Fibroblast of skin of right biceps (primary cell): ENCODE data around the gene XPO6.
A peak's percentile ranks its signal among the peaks of the same experiment; 100 is the strongest.

Experiments used
- DNase-seq: peaks from one replicate; pipeline ENCODE4 v3.0.0-alpha.2; 2013

Gene XPO6

DNA sequence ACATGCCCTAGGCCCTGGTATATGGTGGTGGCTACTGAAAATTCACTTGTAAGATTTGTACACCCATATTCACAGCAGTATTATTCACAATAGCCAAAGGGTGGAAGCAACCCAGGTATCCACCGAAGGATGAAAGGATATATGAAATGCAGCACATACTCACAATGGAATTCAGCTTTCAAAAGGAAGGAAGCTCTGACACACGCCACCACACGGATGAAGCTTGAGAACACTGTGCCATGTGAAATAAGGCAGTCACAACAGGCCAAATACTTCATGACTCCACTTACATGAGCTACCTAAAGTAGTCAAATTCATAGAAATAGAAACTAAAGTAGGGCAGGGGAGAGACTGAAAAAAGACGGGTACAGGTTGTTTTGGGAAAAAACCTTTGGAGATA, 2.9 kb downstream of the XPO6 start:
- no peak for DNase-seq

DNA sequence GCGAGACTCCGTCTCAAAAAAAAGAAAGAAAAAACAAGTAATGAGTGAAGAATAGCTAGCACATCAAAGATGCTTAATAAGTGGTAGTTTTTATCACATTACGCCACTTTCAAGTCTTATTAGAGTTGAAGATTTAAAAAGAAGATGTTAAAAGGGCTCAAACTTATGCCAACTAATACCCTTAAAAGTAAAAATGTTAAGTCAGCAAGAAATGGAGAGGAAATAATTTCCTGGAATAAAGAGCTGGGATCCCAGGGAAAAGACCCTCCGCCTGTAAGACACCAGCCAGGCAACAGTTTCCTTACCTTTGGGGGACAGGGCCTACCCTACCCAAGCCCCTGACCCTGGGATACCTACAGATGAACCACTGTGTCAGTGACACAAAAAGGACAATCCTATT, 3.6 kb downstream of the XPO6 start:
- DNase-seq = no peak

DNA sequence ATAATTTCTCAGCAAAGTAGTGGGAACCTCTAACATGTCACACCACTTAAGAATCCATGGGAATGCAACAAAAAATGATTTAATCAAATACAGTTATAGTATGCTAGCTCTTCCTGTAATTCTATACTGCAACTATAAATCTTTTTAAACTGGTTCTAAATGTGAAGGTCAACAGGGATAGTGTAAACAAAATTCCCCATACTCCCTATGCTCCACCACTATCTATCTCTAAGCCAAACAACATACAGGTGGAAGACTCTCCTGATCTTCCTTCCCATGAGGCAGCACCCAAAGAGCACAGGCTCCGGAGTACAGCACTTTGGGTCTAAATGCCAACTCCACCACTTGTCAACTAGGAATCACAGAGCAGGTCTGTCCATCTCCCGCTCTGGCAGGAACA, 4.4 kb downstream of the XPO6 start:
- no peak for DNase-seq

DNA sequence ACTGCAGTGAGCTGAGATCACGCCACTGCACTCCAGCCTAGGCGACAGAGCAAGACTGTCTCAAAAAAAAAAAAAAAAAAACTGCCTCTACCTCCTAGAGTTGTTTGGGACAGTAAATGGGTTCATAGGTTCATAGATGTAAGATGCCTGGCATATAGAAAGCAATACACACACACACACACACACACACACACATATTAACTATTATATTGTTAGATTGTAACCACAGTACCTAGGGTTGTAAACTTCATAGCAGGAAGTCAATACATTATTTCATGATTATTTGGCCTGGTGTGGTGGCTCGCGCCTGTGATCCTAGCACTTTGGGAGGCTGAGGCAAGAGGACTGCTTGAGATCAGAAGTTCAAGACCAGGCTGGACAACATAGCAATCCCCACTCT, 5.8 kb downstream of the XPO6 start:
- DNase-seq = no peak

DNA sequence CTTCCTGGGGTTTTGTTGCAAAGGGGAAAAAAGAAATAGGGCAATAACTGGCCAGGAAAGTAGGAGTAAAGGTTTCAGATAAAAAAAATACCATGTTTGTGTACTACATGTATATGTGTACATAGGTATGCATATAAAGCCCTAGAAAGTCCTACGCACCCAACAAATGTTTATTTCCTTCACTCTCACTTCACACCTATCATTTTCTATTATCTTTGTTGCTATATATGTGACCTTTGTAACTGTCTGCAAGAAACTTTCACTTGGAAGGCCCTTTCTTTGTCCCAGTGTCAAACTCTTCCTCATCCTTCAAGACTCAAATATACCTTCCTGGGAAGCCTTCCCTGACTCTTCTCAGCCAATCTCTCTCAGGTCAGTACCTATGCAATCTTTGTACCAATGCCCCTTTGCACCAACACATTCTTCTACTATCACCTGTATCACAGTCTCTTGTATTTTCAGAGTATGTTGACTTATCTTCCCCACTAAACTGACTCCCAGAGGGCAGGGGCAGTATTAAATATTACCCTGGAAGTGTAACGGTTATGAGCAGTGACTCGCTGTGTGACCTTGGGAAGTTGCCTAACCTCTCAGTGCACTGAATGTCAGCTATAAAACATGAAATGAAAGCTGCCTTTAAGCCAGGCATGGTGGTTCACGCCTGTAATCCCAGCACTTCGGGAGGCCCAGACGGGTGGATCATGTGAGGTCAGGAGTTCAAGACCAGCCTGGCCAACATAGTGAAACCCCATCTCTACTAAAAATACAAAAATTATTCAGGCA, 6.5 kb downstream of the XPO6 start:
- DNase-seq = no peak

DNA sequence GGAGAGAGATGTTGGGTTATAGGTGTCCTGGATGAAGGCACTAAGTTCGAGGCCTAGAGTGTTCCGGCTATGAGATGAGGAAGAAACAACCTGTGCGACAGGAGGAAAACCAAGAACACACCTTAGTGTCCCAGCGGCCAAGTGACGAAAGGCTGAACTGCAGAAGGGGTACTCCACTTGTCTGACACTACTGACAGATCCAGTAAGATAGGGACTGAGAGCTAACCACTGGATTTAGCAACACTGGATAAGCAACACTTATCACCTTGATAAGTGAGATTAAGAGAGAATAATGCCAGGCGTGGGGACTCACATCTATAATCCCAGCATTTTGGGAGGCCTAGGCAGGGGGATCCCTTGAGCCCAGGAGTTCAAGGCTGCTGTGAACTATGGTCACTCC, 7.1 kb downstream of the XPO6 start:
- no peak for DNase-seq

DNA sequence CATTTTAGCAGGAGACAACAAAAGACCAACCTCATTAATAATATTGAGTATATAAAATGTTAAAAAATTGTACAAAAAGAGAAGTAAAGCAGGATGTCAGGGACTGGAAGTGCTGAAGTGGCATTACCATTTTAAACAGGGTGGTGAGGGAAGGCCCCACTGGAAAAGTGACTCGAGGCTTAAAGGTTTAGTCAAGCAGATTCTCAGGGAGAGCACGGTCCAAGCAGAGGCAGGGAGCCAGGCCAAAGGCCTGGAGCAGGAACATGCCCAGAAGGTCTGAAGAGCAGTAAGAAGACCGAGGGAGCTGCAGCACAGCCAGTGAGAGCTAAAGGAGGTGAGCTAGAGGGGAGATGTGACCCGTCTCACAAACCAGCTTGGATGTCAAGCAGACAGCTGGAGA, 7.6 kb downstream of the XPO6 start:
- no peak for DNase-seq

DNA sequence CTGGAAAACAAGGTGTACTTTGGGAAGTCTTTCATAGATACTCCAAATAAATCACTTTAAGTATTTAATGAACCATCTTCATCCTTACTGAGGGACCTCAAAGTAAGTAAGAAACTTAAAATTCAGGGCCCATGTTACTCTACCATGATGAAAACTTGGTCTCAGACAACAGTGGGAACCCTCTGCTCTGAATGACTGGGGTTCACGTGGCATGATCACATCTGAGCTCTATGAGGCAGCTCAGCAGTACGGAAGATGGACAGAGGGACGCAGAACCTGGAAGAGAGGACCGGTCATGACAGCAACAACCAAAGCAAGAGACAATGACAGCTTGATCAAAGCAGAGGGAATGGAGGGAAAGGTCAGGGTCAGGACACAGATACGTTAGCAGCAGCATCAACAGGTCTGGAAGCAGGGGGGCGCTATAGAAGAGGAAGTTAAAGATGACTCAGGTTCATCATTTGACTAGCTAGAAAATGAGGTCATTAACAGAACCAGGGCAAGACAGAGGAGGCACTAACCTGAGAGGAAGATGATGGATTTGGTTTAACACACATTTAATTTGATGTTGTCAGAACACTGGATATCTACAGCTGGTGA, 9.5 kb downstream of the XPO6 start:
- no peak for DNase-seq

DNA sequence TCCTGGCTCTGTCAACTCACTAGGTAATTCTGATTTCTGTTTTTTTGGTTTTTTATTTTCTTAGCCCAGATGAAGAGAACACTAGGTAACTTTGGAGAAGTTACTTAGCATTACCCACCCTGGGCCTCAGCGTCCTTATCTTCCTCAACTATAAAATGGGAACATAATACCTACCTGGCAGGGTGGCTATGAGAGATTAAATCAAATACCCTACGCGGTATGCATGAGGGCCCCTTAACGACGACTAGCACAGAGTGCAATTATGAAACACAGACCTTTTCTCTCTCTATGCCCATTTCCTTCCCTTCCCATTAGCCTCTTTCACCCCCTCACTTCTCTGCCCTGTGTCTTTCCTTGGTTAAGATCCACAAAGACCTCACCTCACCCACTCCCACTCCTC, 11.1 kb downstream of the XPO6 start:
- no peak for DNase-seq

DNA sequence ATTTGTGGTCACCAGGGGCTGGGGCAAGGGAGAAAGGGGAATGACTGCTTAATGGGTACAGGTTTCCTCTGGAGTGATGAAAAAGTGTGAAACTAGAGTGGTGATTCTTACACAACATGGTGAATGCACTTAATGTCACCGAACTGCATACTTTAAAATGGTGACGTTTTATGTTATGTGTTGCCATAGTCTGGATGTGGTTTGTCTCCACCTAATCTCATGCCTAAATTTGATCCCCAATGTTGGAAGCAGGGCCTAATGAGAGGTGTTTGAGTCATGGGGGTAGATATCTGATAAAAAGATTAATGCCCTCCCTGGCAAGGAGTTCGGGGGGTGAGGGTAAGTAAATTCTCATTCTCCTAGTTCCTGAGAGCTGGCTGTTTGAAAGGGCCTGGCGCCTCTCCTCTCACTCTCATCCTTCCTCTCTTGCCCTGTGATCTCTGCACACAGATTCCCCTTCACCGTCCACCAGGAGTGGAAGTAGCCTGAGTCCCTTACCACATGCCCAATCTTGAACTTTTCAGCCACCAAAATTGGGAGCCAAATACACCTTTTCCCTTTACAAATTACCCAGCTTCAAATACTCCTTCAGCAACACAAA, 15.3 kb downstream of the XPO6 start:
- peak; percentile 48 for DNase-seq

DNA sequence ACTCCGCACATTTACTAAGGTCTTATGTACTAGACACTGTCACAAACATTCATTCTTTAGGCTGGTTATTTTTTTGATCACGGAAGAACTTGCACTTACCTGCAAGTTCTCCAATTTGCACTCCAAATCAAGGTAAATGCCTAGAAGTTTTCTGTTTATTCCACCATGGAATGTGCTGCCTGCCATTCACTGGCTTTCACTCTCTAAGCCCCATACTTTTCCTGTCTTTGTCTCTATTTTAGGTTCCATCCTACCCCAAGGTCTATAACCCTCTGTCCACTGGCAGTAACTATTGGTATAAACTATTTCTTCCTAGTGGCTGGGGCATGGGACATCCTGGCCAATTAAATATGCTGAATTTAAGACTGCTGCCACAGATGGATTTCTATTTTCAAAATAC, 15.9 kb downstream of the XPO6 start:
- no peak for DNase-seq

DNA sequence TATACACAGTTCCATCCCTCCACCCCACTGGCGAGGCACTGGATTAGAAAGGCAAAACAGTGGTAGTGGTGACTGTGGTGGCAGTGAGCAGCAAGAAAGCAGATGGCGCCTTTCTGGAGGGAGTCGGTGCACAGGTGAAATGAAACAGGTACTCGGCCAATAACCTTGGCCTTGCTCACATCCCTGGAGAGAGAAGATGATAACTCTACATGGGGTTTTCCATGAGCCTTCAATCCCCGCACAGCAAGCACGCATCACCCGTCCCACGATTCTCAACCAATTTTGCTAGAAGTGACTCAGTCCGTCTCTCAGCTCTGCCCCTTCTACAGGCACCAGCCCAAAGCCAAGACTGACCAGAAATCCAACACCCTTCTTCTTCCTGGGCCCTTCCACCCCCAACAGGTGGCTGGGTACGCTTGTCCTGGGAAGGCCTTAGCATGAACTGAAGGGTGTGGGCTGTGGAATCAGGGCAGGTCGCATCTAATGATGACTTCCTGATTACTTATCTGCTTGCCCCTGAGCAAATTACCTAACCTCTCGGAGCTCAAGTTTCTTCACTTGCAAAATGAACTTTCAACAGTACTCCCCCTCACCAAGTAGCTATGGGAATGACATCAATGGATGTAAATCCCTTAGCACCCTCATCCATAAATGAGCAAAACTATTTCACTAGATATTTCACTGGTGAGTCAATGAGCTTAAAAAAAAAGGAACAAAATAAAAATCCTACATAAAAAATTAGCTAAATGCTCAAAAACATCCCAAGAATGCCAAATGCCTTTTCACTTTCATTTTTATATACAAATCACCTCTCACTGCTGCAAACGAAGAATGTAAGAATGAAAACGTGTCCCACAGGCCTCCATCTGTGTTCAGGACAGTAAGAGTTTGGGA, 18.0 kb downstream of the XPO6 start:
- peak; percentile 95 for DNase-seq

DNA sequence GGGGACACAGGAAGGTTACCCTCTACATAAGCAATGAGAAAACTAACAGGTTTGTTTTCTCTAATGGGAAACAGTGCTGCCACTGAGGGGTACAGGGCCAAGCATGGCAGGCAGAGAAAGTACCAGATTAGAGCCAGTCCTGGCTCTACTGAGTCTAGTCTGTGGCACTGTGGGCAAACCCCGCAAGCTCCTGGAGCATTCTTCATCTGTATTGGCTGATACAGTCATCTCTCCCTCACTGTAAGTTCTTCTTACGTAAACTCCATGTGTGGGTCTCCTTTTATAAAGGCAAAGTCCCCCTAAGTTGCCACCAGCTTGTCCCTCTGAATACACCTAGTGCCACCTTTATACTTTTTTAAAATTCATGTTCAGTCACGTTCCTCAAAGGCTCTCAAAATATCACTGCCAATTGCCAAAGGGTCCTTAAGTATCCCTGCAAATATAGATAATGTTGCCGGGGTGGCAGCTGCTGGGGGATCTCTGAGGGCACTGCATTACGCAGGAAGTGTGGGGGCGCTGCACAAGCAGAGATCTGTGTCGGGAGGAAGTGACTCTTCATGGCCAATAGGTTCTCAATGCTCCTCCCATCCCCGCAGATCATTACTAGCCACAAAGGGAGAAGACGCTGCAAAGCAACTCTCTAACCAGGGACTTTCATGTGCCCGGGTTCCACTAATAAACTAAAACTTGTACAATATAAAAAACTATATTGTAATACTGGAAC, 18.8 kb downstream of the XPO6 start:
- DNase-seq = no peak

DNA sequence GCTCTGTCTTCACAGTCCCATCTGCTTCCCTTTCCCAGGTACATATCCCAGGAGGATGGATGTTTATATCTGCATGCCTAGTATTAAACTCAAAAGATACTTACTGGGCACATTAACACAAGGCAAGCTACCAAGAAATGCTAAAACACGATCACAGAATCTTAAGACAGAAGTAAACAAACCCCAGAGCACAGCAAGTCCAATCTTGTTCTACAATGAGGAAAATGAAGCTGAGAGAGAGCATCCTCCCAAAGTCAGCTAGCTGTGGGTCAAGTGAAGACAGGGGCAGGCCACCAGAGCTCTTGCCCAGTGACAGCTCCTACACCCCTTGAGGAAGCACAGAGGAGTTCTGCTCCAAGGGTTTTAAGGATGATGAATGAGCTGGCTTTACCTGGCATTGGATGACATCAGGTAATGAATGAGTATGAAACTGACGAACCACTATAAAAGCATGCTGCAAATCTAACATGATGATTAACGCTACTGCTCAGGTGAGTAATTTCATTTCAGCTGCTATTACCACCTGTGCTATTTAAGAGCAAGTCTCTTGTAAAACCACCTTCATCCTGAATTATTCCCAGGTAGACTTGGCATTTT, 20.3 kb downstream of the XPO6 start:
- no peak for DNase-seq

DNA sequence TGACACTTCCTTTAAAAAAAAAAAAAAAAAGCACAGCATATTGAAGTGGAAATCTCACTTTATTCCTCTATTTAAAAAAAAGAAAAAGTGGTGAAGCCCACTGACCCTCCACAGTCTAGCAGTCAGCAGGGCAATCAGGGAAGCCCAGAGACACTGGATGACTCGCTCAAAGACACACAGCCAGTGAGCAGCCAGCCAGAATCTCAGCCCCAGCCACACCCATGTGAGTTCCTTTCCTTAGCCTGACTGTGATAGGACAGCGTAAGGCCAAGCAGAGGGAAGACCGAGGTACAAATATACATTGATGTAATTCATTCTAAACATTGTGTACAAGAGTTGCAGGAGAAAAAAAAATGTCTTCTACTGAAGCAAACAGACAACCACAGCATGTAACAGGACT, 22.5 kb downstream of the XPO6 start:
- DNase-seq = peak; percentile 44

DNA sequence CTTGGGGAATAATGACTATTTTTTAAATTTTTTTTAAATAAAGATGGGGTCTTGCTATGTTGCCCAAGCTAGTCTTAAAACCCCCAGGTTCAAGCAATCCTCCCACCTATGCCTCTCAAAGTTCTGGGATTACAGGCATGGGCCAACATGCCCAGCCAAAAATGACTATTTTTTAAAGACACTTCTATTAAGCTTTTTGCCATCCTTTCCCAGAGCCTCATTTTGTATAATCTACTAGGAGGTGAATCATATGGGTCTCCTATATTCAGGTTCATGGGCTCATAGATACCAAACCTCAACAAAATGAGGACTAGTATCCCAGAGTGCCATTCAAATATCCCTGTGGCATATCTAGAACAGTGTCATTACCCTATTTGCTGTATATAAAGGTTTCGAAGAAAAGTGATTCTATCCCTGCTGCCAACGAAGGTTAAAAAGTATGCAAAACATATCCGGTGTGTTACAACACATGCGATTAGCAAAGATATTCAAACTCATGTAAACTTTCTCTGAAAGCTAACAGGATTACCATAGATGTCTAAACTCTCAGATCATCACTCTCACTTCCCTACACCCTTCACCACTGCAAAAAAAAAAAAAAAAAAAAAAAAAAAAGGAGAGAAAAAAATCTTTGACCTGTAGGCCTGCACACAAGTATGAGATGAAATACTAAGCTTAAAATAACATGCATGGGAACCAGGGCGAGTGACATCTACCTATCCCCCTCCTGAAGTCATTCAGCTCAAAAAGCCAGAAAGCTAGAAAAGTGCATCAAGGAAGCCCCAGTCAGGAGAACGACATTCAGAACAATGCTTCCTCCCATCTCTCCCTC, 23.5 kb downstream of the XPO6 start:
- DNase-seq = peak; percentile 26

DNA sequence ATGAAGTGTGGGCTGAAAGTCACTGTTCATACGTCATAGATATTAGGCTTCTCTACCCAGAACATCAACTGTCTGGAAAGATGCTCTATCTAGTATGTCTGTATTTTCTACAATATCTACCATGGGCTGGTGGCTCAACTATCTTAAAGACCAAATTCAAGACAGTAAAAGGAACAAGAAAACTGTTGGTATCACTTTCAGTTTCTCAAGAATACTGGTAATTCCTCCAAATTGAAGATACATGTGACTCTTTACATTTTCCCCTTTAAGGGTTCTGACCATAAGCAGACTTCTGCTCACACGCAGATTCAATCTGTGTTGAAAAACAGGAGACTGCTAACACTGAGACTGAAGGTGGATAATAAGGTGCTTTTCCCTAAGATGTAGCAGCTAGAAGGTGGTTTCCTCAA, 24.2 kb downstream of the XPO6 start:
- no peak for DNase-seq

DNA sequence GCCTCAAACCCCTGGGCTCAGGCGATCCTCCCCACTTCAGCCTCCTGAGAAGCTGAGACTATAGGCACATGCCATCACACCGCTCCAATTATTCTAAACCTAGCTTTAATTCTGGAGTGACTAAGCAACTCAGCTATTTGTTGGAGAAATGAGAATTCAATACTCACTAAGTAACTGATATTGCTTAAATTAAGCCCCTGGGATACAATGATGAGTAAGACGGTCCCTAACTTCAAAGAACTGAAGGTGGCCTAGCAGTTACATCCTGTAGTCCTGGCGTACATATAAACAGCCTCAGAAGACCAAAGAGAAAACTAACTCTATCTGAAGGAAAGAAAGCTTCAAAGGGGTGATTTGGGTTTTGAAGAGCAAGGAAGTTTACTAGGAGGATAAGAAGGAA, 25.0 kb downstream of the XPO6 start:
- peak; percentile 69 for DNase-seq

DNA sequence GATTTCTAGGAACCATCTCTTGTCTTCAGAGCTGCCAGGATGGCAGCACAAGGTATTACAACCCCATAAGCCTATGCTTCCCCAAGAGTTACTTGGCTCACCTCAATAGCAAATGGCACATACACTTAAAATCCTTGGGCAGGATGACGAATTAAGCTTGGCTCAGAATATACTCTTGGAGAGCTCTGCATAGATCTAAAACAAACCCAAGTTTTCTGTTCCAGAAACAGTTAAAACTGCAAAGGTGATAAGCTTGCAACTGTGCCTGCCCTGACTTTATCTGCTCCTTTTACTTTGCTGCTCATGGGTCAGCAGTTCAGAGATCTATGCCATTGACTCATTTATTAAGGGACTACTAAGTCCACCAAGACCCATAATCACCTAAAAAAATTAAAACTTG, 26.1 kb downstream of the XPO6 start:
- DNase-seq = no peak

DNA sequence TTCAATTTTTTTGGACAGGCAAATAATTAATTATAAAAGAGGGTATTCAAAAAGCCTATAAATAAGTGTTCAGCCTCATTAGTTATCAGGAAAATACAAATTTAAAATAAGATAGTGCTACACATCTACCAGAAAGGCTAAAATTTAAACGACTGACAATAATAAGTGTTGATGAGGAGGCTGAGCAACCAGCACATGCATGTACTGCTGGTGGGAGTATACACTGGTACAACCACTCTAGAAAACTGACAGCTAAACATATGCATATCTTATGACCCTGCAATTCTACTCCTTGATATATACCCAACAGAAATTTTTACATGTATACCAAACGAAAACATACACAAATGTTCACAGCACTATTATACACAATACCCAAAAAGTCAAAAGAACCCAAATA, 27.1 kb downstream of the XPO6 start:
- DNase-seq = no peak

DNA sequence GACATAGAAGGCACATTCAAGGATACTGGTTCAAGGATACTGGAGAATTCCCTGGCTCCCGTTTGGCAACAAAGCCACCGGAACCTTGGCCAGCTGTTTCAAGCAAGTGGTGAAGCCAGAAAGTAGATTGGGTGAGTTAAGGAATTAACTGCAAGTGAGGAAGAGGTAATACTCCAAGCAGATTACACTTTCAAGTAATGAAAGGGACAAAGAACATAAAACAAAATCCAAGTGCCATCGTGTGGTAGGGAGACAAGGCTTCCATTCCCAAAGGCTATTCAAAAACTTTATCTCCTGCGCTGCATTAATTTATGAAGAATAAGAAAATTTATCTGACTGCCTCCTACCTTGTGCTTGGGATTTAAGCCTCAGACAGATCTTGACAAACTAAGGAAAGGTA, 27.8 kb downstream of the XPO6 start:
- DNase-seq = no peak
